Measurements from ENCODE around the gene PYCR2.
"Not testable (repeated sequence)": the region's sequence is repeated elsewhere in the genome, so short reads cannot be mapped to it uniquely, and the experiment has no call there.

The PYCR2 gene

DNA sequence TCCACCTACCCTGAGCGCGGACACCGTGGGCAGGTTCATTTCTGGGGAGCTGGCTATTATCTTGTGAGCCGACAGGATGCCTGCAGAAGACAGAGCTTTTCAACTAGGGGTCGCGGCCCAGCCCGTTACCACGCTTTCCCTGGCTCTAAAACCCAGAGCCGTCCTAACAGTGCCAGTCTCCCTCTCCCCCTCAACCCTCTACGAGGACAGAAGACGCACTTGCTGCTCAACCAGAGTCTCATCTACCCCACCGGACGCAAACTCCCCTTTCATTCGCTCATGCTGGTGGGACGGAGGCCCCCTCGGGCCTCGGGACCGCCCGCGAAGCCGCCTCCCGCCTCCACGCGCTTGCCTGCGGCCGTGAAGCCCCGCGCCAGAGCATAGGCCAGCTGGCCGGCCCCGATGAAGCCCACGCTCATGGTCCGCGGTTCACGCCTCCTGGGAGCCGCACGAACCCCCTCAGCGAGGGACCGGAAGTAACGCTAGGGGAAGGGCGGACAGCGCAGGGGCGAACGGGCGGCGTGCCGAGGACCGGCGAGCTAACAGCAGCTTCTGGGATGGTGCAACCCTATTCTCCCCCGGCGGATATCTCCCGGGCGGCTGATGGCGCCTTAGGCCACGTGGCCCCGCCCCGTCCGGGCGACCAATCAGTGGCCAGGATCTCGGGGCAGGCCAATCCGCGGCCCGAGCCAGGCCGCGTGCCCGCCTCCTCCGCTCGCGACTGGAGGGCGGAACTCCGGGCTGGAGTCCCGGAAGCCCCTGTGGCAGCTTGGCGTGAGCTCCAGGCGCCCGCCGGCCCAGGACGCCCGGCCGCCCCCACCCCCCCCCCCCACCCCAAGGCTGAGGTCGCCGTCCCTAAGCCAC is at the start of gene PYCR2:
PYCR2 (minus strand) TSS at position 559 of the 864 bp plus-strand sequence; CDS start at position 419, 140 bp downstream.
- DNase-seq (ENCODE audit: low read depth in 1 of 2, low spot score in 1 of 2) = peak; percentile 96 to 100
- in situ Hi-C loops (cut with HindIII; ENCODE audit: low pct_unique_long_range_greater_than_20kb, low sequenced_read_pairs) = no loop called here
- no peak for TF ChIP-seq JUND (IDR thresholded peaks at IDR 0.05; ENCODE audit: low read depth)

DNA sequence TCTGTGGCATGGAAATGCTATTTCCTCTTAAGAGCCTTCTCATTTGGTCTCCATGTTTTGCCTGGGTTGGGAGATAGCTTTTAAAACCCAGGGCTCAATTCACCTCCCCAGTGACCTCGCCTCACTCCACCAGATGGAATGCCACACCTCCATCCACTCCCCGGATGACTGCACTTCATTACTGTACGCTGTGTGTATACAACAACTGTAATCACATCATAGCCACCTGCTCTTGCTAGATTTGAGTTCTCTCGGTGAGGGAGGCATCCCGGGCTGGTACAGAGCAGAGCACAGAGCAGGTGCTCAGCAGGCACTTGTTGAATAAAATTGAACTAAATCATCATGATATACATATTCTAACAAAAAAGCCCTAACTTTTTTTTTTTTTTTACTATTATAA is 49.1 kb upstream of the PYCR2 start:
- no peak for TF ChIP-seq JUND (IDR thresholded peaks at IDR 0.05; ENCODE audit: low read depth)
- in situ Hi-C loops (cut with HindIII; ENCODE audit: low pct_unique_long_range_greater_than_20kb, low sequenced_read_pairs) = no loop called here
- no peak for DNase-seq (ENCODE audit: low read depth in 1 of 2, low spot score in 1 of 2)

DNA sequence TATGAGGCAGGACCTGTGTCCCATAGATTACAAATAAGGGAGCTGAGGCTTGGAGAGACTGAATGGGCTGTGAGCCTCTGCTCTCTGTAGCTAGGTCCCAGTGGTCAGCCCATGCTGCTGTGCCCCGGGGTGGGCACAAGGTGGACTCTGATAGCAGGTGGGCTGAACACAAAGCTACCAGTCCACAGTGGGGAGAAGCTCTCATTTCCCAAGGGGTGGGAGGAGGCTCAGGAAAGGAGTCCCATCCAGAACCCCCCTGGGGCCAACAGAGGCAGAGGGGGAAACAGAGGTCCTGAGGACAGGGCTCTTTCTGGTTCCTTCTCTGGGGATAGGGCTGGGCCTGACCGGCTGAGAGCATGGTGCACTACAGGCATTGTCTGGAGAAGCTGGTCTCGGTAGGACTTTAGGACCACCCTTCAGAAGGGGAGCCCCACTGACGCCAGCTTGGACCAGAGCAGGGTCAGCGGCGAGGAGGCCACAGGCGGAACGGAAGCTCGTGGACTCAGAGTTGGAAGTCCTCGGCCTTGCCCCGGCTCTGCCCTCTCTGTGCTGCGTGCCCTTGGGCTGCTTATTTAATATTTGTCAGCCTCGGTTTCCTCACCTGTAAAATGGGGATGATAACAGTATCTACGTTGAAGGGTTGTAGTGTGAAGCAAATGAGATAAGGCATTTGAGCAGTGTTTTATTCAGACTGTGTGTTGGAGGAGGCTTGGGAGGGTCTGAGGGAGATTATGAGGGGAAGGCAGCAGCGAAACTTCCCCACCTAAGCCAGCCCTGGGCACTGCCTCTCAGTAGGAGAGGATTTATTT is 48.5 kb upstream of the PYCR2 start:
- in situ Hi-C loops (cut with HindIII; ENCODE audit: low pct_unique_long_range_greater_than_20kb, low sequenced_read_pairs) = no loop called here
- TF ChIP-seq JUND (IDR thresholded peaks at IDR 0.05; ENCODE audit: low read depth) = no peak
- no peak for DNase-seq (ENCODE audit: low read depth in 1 of 2, low spot score in 1 of 2)

DNA sequence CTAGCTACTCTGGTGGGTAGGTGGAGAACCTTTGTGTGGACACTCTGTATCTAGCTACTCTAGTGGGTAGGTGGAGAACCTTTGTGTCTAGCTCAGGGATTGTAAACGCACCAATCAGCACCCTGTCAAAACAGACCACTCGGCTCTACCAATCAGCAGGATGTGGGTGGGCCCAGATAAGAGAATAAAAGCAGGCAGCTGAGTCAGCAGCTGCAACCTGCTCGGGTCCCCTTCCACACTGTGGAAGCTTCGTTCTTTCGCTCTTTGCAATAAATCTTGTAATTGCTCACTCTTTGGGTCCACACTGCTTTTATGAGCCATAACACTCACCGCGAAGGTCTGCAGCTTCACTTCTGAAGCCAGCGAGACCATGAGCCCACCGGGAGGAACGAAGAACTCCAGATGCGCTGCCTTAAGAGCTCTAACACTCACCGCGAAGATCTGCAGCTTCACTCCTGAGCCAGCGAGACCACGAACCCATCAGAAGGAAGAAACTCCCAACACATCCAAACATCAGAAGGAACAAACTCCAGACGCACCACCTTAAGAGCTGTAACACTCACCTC is 46.6 kb upstream of the PYCR2 start:
- in situ Hi-C loops (cut with HindIII; ENCODE audit: low pct_unique_long_range_greater_than_20kb, low sequenced_read_pairs); DNase-seq (ENCODE audit: low read depth in 1 of 2, low spot score in 1 of 2): not testable (repeated sequence)

DNA sequence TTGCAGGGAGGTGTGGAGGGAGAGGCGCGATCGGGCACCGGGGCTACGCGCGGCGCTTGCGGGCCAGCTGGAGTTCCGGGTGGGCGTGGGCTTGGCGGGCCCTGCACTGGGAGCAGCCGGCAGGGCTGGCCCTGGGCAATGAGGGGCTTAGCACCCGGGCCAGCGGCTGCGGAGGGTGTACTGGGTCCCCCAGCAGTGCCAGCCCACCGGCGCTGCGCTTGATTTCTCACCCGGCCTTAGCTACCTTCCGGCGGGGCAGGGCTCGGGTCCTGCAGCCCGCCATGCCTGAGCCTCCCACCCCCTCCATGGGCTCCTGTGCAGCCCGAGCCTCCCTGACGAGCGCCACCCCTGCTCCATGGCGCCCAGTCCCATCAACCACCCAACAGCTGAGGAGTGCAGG is 45.7 kb upstream of the PYCR2 start:
- DNase-seq (ENCODE audit: low read depth in 1 of 2, low spot score in 1 of 2); in situ Hi-C loops (cut with HindIII; ENCODE audit: low pct_unique_long_range_greater_than_20kb, low sequenced_read_pairs): not testable (repeated sequence)

DNA sequence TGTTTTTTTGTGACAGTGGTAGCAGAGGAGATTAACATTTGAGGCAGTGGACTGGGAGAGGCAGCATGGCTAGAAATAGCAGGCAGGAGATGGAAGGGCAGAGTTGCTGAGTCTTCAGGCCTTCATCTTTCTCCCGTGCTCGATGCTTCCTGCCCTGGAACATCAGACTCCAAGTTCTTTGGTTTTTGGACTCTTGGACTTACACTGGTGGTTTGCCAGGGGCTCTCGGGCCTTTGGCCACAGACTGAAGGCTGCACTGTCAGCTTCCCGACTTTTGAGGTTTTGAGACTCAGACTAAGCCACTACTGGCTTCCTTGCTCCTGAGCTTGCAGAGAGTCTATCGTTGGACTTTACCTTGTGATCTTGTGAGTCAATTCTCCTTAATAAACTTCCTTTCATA is 41.2 kb upstream of the PYCR2 start:
- in situ Hi-C loops (cut with HindIII; ENCODE audit: low pct_unique_long_range_greater_than_20kb, low sequenced_read_pairs) = no loop called here
- no peak for TF ChIP-seq JUND (IDR thresholded peaks at IDR 0.05; ENCODE audit: low read depth)
- DNase-seq (ENCODE audit: low read depth in 1 of 2, low spot score in 1 of 2) = no peak

DNA sequence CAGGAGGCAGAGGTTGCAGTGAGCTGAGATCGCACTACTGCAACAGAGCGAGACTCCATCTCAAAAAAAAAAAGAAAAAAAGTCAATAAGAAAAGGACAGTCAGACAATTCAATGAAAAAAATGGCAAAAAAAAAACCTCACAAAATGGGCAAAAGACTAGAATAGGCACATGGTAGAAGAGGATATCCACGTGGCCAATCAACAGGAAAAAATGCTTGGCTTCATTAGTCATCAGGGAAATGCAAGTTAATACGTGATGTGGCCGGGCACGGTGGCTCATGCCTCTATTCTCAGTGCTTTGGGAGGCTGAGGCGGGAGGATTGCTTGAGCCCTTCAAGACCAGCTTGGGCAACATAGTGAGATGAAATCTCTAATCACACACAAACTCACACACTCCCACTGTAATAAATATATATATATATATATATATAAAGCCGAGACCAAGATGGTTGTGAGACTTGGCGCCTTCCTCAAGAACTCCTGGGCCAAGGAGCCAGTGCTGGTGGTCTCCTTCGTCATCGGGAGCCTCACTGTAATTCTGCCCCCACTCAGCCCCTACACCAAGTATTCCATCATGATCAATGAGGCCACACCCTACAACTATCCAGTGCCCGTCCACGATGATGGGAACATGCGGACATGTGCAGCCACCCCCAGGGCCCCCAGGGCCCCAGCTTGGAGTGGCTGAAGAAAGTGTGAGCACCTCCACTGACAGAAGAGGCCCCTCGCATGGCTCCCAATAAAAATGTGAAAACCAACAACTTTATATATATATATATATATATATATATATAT is 39.9 kb upstream of the PYCR2 start:
- in situ Hi-C loops (cut with HindIII; ENCODE audit: low pct_unique_long_range_greater_than_20kb, low sequenced_read_pairs) = no loop called here
- DNase-seq (ENCODE audit: low read depth in 1 of 2, low spot score in 1 of 2) = no peak
- TF ChIP-seq JUND (IDR thresholded peaks at IDR 0.05; ENCODE audit: low read depth) = no peak

DNA sequence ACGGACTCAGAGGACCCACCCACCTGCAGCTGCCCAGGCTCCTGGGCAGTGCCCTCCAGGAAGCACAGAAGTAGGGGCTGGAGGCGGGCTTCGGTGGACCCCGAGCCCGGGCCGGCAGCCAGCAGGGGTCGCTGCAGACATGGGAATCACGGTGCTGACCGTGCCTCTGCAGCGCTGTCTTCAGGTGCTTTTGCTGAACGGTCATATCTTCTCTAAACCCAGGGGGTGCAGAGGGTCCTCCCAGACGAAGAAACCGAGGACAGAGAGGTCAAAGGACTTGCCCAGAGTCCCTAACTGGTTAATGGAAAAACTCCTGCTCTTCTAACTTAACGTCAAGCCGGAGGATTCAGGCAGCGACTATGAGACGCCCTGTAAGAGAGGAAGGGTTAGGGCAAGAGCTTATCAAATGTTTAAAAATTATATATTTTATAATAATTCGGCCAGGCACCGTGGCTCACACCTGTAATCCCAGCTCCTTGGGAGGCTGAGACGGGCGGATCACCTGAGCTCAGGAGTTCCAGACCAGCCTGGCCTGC is 38.5 kb upstream of the PYCR2 start:
- in situ Hi-C loops (cut with HindIII; ENCODE audit: low pct_unique_long_range_greater_than_20kb, low sequenced_read_pairs) = no loop called here

DNA sequence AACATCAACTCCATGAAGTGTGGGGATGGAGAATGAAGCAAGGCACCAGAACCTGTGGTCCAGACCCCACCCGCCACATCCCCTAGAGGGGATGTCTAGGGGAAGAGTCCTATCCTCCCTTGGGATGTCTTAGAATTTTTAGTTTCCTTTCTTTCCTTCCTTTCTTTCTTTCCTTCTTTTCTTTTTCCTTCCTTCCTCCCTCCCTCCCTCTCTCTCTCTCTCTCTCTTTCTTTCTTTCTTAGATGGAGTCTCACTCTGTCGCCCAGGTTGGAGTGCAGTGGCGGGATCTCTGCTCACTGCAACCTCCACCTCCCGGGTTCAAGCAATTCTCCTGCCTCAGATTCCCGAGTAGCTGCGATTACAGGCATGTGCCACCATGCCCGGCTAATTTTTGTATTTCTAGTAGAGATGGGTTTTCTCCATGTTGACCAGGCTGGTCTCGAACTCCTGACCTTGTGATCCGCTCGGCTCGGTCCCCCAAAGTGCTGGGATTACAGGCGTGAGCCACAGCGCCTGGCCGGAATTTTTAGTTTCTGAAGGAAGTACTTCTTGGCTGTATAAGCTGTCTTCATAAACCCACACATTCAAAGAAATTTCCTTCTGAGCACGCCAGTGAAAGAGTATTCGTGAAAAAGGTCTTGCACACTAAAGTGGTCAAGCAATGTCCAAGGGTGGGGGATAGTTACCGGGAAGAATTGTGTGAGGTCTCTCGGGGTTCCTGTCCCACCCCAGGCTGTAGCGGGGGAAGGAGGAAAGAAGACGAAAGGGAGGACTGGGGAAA is 37.8 kb upstream of the PYCR2 start:
- no peak for TF ChIP-seq JUND (IDR thresholded peaks at IDR 0.05; ENCODE audit: low read depth)
- no peak for DNase-seq (ENCODE audit: low read depth in 1 of 2, low spot score in 1 of 2)
- in situ Hi-C loops (cut with HindIII; ENCODE audit: low pct_unique_long_range_greater_than_20kb, low sequenced_read_pairs) = no loop called here

More for the DNA sequence above, 38.5 kb upstream of the PYCR2 start:
- peak in 1 of 2 experiments; percentile 43 for DNase-seq (ENCODE audit: low read depth in 1 of 2, low spot score in 1 of 2)
- no peak for TF ChIP-seq JUND (IDR thresholded peaks at IDR 0.05; ENCODE audit: low read depth)

DNA sequence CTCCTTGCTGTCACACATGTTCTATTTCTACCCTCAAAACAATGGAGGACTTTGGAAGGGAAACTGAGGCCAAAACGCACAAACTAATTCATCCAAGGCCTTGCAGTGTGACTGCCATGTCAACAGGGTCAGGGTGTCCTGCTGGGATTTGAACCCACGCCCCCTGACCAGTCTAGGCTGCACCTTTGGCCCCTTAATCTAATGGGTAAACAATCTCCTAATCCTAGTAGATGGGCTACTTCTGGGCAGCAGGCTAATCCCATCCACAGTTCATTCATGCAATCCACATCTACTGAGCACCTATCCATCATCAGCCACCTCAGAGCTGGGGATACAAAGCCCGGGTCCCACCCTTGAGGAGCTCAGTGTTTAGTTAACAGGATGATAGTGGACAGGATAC is 34.0 kb upstream of the PYCR2 start:
- TF ChIP-seq JUND (IDR thresholded peaks at IDR 0.05; ENCODE audit: low read depth) = no peak
- in situ Hi-C loops (cut with HindIII; ENCODE audit: low pct_unique_long_range_greater_than_20kb, low sequenced_read_pairs) = no loop called here
- DNase-seq (ENCODE audit: low read depth in 1 of 2, low spot score in 1 of 2) = no peak

DNA sequence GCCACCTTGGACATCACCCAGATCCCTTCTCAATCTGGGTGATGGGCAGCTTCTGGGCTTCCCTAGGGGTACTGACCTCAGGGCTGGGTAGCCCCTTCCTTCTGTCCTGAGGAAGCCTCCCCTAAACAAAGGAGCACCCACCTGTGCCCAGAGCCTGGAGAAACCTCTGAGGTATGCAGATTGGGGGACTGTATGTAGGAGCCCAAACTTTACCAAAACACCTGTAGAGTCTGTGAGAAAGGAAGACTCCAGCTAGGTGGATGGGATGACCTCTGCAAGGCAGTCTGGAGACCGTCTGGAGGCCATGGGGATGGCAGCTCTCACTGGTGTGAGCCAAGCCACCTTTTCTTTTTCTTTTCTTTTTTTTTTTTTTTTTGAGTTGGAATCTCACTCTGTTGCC is 30.7 kb upstream of the PYCR2 start:
- no peak for TF ChIP-seq JUND (IDR thresholded peaks at IDR 0.05; ENCODE audit: low read depth)
- in situ Hi-C loops (cut with HindIII; ENCODE audit: low pct_unique_long_range_greater_than_20kb, low sequenced_read_pairs) = no loop called here
- no peak for DNase-seq (ENCODE audit: low read depth in 1 of 2, low spot score in 1 of 2)

Data from T47D (cell line).